CD14-positive monocyte (primary cell): Measurements from ENCODE around the gene ZFP14. TPM values are rescaled to one million over a fixed set of nuclear protein-coding genes. Genes with fewer than 3 reads are reported as not detected.

Experiments used
- DNase-seq, 3 donors: peaks; one replicate each; pipeline ENCODE4 v3.0.0-alpha.2; 2011 to 2022
- H2AFZ ChIP-seq: 2 replicates; pipeline ENCODE4 v1.6.0; 2012; ENCODE audit warnings: mild to moderate bottlenecking, low read depth, low read length, inconsistent platforms; ENCODE audit not compliant: insufficient read depth, poor library complexity, severe bottlenecking
- H3K27ac ChIP-seq, 2 donors: 1 replicate in 1 of 2; 2 replicates in 1 of 2; pipeline ENCODE4 v1.5.1; 2012 to 2013; ENCODE audit warnings: low read length in 2 of 2, control low read depth in 1 of 2, inconsistent platforms in 1 of 2, low read depth in 1 of 2, mild to moderate bottlenecking in 1 of 2
- H3K27me3 ChIP-seq, 2 donors: one replicate each; pipeline versions ENCODE4 v1.6.0 to v1.6.1; 2011 to 2013; ENCODE audit warnings: low read length in 2 of 2; ENCODE audit not compliant: control insufficient read depth in 2 of 2, insufficient read depth in 2 of 2
- H3K36me3 ChIP-seq, 2 donors: replicated peaks in 1 of 2; 1 replicate in 1 of 2; 2 replicates in 1 of 2; pipeline versions ENCODE4 v1.5.1 to v1.6.1; 2012 to 2013; ENCODE audit warnings: low read length in 2 of 2, control low read depth in 1 of 2, inconsistent platforms in 1 of 2, mild to moderate bottlenecking in 1 of 2; ENCODE audit not compliant: insufficient read depth in 2 of 2, control insufficient read depth in 1 of 2
- H3K4me1 ChIP-seq, 2 donors: 1 replicate in 1 of 2; 2 replicates in 1 of 2; pipeline versions ENCODE4 v1.5.1 to v1.6.1; 2012 to 2013; ENCODE audit warnings: low read length in 2 of 2, control low read depth in 1 of 2, inconsistent platforms in 1 of 2, mild to moderate bottlenecking in 1 of 2, moderate library complexity in 1 of 2; ENCODE audit not compliant: insufficient read depth in 2 of 2, control insufficient read depth in 1 of 2
- H3K4me2 ChIP-seq: replicated peaks from 2 replicates; pipeline ENCODE3; 2012; ENCODE audit warnings: low read length, moderate library complexity, mild to moderate bottlenecking; ENCODE audit not compliant: poor library complexity, severe bottlenecking; ENCODE audit errors: extremely low read depth
- H3K4me3 ChIP-seq, 3 experiments: fragments of 200-600 bp in 1 of 3; sonication (generic) in 1 of 3; replicated peaks in 1 of 3; 1 replicate in 2 of 3; 2 replicates in 1 of 3; pipeline ENCODE4 v1.5.1; 2011 to 2013; ENCODE audit warnings: low read length in 3 of 3, mild to moderate bottlenecking in 3 of 3, control low read depth in 2 of 3, low read depth in 2 of 3, inconsistent platforms in 1 of 3, moderate library complexity in 1 of 3
- H3K79me2 ChIP-seq: 2 replicates; pipeline ENCODE4 v1.6.0; 2012; ENCODE audit warnings: mild to moderate bottlenecking, control low read depth, inconsistent platforms, low read length, moderate library complexity; ENCODE audit not compliant: insufficient read depth
- H3K9ac ChIP-seq: 2 replicates; pipeline ENCODE4 v1.6.0; 2017; ENCODE audit warnings: low read length, mild to moderate bottlenecking; ENCODE audit not compliant: insufficient read depth, poor library complexity, severe bottlenecking
- H3K9me3 ChIP-seq, 2 donors: replicated peaks in 1 of 2; 1 replicate in 1 of 2; 2 replicates in 1 of 2; pipeline versions ENCODE4 v1.5.1 to v1.6.1; 2012 to 2013; ENCODE audit warnings: low read length in 2 of 2, control low read depth in 1 of 2; ENCODE audit not compliant: control insufficient read depth in 1 of 2, insufficient read depth in 1 of 2
- H4K20me1 ChIP-seq: 2 replicates; pipeline ENCODE4 v1.6.0; 2012; ENCODE audit warnings: mild to moderate bottlenecking, low read length, control low read depth, moderate library complexity; ENCODE audit not compliant: insufficient read depth
- H3K27ac Mint-ChIP-seq, 7 donors: one replicate each; pipeline ENCODE4 v1.8.0; 2020; ENCODE audit warnings: mild to moderate bottlenecking in 7 of 7, mixed read lengths in 7 of 7, moderate library complexity in 6 of 7, inconsistent platforms in 2 of 7
- H3K27me3 Mint-ChIP-seq, 3 donors: one replicate each; pipeline ENCODE4 v1.8.0; 2021 to 2022; ENCODE audit warnings: low read depth in 3 of 3, mild to moderate bottlenecking in 3 of 3, mixed read lengths in 3 of 3, moderate library complexity in 3 of 3, inconsistent platforms in 1 of 3
- H3K36me3 Mint-ChIP-seq, 2 donors: one replicate each; pipeline ENCODE4 v1.8.0; 2020; ENCODE audit warnings: mixed read lengths in 2 of 2, inconsistent platforms in 1 of 2, mild to moderate bottlenecking in 1 of 2
- H3K4me1 Mint-ChIP-seq: one replicate; pipeline ENCODE4 v1.8.0; 2020; ENCODE audit warnings: mild to moderate bottlenecking, mixed read lengths
- H3K4me3 Mint-ChIP-seq, 2 donors: one replicate each; pipeline ENCODE4 v1.8.0; 2020; ENCODE audit warnings: mild to moderate bottlenecking in 2 of 2, mixed read lengths in 2 of 2, moderate library complexity in 1 of 2
- H3K9me3 Mint-ChIP-seq, 7 donors: one replicate each; pipeline ENCODE4 v1.8.0; 2020 to 2022; ENCODE audit warnings: mixed read lengths in 7 of 7, mild to moderate bottlenecking in 6 of 7, moderate library complexity in 6 of 7, inconsistent platforms in 2 of 7
- WGBS: methylation state at CpG from one replicate; pipeline ENCODE4 v1.1.5; 2013; ENCODE audit warnings: missing lambda C conversion rate; ENCODE audit not compliant: insufficient coverage; 5-methylcytosine and 5-hydroxymethylcytosine counted together
- intact Hi-C, 2 donors: fragments of 100-400 bp; cut with micrococcal nuclease; formaldehyde crosslinking; loops; one replicate each; pipeline versions ENCODE4 v1.15.0 to v1.15.1; 2023
- polyA plus RNA-seq, 3 donors: library from polyadenylated mRNA; depleted of rRNA in 1 of 3; unstranded in 2 of 3; stranded (reverse) in 1 of 3; fragments of 300-500 nt in 2 of 3; fragments of >200 nt in 1 of 3; fragmentation: Illumina TruSeq in 2 of 3; gene quantifications; 1 replicate in 2 of 3; 2 replicates in 1 of 3; pipeline ENCODE4 v1.2.3, GENCODE V29; 2012 to 2021
- TF ChIP-seq, protein P1 (sequence below): fragments of 200-600 bp; IDR thresholded peaks from one replicate; pipeline ENCODE4 v1.8.0; 2022; ENCODE audit warnings: antibody characterized with exemption, mild to moderate bottlenecking

The ZFP14 gene
- polyA plus RNA-seq, 3 donors, result 0.72 to 1.9 (median 1.1) TPM

DNA sequence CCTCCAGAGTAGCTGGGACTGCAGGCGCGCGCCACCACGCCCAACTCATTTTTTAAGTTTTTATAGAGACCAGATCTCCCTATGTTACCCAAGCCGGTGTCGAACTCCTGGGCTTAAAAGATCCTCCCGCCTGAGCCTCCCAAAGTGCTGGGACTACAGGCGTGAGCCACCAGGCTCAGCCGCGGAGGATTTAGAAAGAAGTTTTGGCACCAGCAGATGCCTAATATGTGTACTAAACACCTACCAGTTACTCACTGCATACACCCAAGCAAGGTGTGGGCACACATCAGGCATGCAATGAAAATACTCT lies 464 bp upstream of the ZFP14 start:
- peak overlapping the region; percentile 92 to 95 for H3K4me3 Mint-ChIP-seq
- Histone ChIP-seq H3K4me1 (peaks cover 13 to 17% of the 10 kb centered on the region in 2 donors), H3K27me3 (no peaks in the 10 kb centered on the region), H3K9ac (peak overlapping the region; percentile 77), H3K36me3 (no peaks in the 10 kb centered on the region), H3K9me3 (peaks cover 29 to 43% of the 10 kb centered on the region in 2 donors), H3K27ac (no peak overlapping the region), H4K20me1 (no peaks in the 10 kb centered on the region), H2AFZ (peak overlapping the region; percentile 95), H3K4me3 (peak overlapping the region; percentile 65 to 90 (median 81)), H3K79me2 (peaks cover 13% of the 10 kb centered on the region), H3K4me2 (peak overlapping the region; percentile 70)
- H3K4me1 Mint-ChIP-seq, result peaks cover 15% of the 10 kb centered on the region
- TF ChIP-seq, protein P1, sequence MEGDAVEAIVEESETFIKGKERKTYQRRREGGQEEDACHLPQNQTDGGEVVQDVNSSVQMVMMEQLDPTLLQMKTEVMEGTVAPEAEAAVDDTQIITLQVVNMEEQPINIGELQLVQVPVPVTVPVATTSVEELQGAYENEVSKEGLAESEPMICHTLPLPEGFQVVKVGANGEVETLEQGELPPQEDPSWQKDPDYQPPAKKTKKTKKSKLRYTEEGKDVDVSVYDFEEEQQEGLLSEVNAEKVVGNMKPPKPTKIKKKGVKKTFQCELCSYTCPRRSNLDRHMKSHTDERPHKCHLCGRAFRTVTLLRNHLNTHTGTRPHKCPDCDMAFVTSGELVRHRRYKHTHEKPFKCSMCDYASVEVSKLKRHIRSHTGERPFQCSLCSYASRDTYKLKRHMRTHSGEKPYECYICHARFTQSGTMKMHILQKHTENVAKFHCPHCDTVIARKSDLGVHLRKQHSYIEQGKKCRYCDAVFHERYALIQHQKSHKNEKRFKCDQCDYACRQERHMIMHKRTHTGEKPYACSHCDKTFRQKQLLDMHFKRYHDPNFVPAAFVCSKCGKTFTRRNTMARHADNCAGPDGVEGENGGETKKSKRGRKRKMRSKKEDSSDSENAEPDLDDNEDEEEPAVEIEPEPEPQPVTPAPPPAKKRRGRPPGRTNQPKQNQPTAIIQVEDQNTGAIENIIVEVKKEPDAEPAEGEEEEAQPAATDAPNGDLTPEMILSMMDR, result no peak
- H3K36me3 Mint-ChIP-seq, result peaks cover 0 to 7% of the 10 kb centered on the region in 2 donors
- intact Hi-C loops, result loop anchor here (10.0 kb wide), 2 partner anchors 195 to 475 kb away; partner anchors contain the start of genes ZNF345 (in 1 of the 2) and ZNF529 (in 1 of the 2)
- WGBS, result 69% methylated on average over 9 of the region's 10 CpGs
- H3K27me3 Mint-ChIP-seq, result peaks cover 2 to 4% (median 3%) of the 10 kb centered on the region in 3 donors
- peak overlapping the region in 1 of 7 donors; percentile 77 for H3K27ac Mint-ChIP-seq
- peaks cover 9 to 54% (median 35%) of the 10 kb centered on the region in 7 donors for H3K9me3 Mint-ChIP-seq
- no peak for DNase-seq

DNA sequence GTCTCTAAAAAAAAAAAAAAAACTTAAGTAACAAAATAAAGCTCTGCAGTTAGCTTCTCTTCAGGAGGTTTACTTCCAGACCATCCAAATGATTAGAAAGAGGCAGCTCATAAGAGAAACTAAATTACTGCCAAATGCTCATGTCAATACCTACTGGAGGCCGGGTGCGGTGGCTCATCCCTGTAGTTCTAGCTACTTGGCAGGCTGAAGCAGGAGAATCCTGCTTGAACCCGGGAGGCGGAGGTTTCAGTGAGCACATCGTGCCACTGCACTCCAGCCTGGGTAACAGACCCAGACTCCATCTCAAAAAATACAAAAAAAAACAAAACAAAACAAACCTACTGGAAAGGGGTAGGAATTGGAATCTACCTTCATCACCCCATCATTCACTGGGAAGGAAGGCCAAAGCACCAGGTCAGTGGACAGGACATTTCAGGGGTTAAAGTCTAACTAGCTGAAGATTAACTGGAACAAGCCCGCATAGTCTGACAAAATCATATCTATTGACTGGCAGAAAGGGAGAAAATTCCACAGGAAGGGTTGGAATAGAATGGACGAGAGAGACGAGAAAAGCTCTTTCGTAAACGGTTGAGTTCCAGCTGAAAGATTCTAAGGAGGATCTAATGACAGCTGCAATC lies 1.3 kb downstream of the ZFP14 start:
- Mint-ChIP-seq H3K4me1 (peaks cover 15% of the 10 kb centered on the region), H3K36me3 (peaks cover 3 to 18% of the 10 kb centered on the region in 2 donors), H3K4me3 (peak overlapping the region in 1 of 2 donors; percentile 95), H3K27ac (no peak overlapping the region), H3K9me3 (peaks cover 12 to 70% (median 48%) of the 10 kb centered on the region in 7 donors), H3K27me3 (peaks cover 2 to 4% (median 2%) of the 10 kb centered on the region in 3 donors)
- peak overlapping the region in 1 of 3 experiments; percentile 90 for H3K4me3 ChIP-seq
- peaks cover 42 to 53% of the 10 kb centered on the region in 2 donors for H3K9me3 ChIP-seq
- peaks cover 13 to 17% of the 10 kb centered on the region in 2 donors for H3K4me1 ChIP-seq
- peak overlapping the region; percentile 70 for H3K4me2 ChIP-seq
- peaks cover 13% of the 10 kb centered on the region for H3K79me2 ChIP-seq
- H3K36me3 ChIP-seq, result no peaks in the 10 kb centered on the region
- TF ChIP-seq, protein P1, result no peak
- H3K27ac ChIP-seq, result no peak overlapping the region
- WGBS, result 88% methylated on average over 6 of the region's 10 CpGs
- H3K9ac ChIP-seq, result peak overlapping the region; percentile 77
- no peaks in the 10 kb centered on the region for H4K20me1 ChIP-seq
- no peaks in the 10 kb centered on the region for H3K27me3 ChIP-seq
- intact Hi-C loops, result loop anchor here (10.0 kb wide), 2 partner anchors 197 to 477 kb away; partner anchors contain the start of genes ZNF345 (in 1 of the 2) and ZNF529 (in 1 of the 2)
- no peak for DNase-seq
- H2AFZ ChIP-seq, result no peak overlapping the region
